ENCODE data around the gene CCDC85A.

CCDC85A gene

DNA sequence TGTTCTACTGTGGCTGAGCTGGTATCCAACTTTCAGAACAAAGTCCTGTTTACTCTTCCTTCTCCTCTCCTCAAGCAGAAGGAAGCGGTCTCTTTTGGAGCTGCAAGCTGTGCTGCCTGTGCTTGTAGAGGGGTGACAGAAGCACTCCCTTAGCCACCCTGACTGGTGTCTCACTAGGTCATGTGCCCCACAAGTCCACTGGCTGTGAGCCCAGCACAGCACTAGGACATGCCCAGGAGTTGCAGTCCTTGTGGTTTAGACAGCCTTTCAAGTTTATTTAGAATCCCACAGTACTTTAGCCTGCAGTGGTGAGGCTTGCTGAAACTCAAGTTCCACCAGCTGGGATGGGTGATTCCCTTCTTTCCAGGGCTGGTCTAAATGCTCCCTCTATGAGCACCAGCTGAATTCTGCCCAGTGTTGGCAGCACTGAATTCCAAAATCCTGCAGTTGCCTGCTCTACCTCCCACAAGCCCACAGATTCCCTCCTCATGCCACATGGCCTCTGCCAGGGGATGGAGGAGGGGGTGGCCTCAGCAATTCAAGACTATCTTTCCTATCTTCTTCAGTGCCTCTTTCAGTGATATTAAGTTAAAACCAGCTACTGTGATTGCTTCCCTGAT, 61.2 kb downstream of the CCDC85A start:
- DNase-seq, result no peak

DNA sequence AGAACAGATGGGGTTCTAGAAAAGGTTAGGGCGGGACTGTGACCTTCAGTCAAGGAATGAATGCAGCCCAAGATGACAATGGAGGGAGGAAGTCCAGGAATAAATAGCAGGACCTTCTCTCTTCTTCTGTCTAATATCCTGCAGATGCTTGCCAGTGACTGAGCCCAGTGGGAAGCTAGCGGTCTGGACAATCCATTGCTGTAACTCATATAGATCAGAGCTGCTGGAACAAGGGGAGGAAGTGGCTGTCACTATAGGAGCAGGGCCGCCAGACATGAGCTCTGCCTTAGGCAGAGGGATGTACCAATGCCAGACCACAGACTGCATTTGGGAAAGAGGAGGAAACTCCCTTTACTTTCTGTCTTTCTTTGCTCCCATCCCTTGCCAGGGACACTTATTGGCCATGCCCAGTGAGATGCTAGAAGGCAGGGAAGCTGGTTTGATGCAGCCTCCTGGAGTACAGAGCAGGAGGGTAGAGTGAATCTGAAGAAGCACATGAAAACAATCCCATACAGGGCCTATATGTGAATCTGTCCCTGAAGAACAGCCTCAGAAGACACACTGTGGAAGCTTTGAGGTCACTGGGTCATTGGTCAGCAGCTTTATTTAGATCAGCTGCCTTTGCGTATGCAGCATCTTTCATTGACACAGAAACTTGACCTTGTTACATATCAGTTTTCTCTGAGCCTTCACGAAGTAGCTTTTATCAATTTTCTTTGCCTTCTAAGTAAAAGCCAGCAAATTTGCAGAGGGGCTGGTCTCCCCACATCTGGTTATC, 65.4 kb downstream of the CCDC85A start:
- DNase-seq, result no peak

DNA sequence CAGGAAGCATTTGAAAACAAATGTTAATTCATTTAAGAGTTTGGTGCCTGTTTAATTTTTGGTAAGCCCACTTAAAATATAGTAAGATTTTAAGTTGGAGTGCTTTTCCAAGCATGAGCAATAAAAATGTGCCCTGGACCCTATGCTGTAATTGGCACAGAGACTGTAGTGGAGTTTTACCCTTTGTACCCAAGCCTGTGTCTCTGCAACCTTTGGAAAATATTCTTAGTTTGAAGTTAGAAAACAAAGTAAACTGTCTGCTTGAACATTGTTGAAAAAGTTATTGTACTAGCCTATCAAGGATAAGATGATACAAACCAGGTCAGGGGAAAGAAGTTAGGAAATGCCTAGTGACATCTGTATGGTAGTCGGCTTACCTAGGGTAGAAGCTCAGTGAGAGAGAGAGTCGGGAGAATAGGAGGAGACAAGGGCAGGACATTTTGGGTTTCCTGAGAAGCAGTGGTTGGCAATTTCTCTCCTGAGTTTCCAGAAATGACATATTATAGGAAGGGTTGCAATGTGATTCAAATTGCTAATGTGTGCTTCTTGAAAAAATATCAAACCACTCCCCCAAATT, 66.5 kb downstream of the CCDC85A start:
- no peak for DNase-seq

DNA sequence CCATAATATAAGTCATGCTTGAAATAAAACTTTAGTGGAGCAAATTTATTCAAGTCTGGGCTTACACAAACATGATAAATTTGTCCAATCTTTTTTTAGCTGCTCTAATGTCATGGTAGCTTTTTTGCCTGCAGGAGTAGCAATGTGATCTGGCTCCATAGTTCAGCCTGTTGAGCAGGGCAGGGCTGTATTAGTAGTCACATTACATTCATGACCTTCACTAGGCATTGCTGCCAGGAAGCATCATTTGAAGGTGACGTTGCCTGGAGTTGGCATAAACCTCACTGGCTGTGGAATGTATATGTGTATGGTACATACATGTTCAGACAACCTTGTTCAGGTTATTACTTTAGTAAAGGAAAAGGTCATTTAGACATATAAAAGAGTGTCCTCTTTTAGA, 76.6 kb downstream of the CCDC85A start:
- no peak for DNase-seq

DNA sequence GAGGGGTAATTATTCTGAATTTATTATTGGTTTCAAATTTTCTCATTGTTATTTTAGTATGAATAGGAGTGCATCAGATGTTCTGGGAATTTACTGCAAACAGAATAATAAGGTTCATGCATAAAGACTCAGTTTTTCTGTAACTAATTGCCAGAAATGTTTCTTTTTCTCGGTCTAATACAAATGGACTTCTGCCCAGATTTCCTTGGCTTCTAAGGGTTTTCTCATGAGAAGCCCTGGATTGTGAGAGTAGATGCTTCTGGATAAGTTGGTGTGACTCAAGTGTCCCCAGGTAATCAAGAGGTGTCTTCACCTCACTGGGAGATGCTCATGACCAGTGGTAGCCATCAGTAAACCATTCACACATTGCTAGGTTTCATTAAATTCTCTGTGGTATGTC, 78.5 kb downstream of the CCDC85A start:
- no peak for DNase-seq

DNA sequence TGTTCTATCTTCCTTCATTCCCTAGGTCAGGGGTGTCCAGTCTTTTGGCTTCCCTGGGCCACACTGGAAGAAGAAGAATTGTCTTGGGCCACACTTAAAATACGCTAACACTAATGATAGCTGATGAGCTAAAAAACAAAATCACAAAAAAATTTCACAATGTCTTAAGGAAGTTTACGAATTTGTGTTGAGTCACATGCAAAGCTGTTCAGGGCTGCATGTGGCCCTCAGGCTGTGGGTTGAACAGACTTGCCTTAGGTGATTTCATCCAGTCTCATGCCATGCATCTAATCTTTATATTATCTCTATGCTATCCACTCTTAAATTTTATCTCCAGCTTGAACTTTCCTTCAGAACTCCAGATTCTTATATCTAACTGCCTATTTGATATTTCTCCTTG, 80.1 kb downstream of the CCDC85A start:
- DNase-seq, result no peak

DNA sequence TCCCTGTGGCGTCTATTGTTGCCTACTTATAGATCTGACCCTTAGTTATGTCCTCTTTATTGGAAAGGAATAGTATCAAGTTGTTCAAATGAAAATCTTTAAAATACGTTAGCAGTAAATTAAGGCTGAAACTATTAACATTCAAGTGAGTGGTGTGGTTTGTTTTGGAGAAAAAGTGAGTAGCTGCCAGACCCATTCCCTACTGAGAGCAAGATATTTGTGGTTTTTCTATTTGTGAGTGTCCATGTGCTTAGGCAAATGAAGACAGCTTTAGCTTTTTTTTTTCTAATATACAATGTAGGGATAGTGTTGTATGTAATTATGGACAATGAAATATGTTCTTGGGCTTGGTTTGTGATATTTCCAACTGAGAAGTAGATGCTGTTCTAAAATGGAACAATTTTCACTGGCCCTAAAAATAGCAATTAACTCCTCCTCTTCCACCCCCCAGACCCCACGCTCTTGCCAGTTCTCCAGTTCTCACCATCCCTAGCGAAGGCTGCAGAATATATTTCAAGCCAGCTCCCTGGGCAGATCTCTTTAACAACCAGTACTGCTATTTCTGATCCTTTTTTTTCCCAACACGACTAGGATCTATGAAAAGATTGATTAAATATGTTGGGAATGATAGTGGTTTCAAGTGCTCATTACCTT, 83.1 kb downstream of the CCDC85A start:
- DNase-seq, result no peak

DNA sequence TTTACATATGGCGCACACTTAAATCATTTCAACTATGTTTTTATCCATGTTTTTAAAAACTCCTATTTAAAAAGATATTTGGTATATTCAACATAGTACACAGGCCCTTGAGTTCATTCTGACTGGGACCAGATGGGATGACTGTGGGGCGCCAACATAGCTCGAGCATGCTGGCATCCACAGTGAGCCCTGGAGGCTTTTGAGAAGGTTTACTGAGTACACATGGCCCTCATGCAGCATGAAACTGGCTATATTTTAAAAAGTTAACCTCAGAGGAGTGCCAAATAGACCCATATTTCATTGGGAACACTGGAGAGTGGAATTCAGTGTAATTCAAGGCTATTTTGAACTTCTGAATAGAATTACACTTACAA, 83.6 kb downstream of the CCDC85A start:
- DNase-seq, result no peak

DNA sequence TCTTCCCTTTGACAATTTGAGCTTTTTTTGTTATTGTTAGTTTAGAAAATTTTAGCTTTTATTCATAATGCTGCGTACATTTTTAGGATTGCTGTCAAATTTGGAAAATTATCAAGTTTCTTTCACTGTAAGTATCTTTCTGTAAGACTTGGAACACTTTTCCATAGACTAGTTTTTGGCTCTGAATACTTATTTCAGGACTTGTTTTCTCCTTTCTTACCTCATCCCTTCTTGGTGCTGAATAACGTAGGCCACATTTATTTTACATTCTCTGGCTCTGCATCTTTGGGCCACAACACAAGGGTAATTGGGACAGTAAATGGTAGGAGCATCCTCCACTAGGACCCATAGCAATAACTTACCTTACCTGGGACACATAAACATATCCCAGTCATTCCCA, 85.1 kb downstream of the CCDC85A start:
- no peak for DNase-seq

DNA sequence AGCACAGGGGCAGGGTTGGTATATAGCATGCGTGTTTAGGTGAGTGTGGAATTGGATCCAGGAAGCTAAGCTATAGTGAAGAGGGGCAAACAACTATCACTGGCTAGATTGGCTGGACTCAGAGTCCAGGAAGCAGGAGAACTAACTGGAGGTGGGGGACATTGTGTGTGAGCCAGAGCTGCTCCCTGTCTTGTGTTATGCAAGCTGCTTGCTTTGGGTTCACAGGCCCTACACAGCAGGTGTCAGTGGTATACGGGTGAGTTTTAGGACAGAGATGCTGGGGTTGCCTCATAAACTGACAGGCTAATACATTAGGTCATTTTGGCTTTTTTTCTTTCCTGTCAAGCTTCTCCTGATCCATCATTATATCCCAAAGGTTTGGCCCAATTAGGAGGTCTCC, 87.5 kb downstream of the CCDC85A start:
- no peak for DNase-seq

DNA sequence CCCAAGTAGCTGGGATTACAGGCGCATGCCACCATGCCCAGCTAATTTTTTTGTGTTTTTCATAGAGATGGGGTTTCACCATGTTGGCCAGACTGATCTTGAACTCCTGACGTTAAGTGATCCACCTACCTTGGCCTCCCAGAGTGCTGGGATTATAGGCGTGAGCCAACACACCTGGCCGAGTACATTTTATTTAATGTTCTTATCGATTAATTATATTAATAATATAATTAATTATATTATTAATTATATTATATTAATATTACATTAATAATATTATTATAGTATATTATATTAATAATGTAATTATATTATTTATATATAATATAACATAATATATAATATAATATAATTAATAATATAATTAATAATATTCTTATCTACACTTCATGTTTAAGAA, 101.4 kb downstream of the CCDC85A start:
- DNase-seq, result no peak

DNA sequence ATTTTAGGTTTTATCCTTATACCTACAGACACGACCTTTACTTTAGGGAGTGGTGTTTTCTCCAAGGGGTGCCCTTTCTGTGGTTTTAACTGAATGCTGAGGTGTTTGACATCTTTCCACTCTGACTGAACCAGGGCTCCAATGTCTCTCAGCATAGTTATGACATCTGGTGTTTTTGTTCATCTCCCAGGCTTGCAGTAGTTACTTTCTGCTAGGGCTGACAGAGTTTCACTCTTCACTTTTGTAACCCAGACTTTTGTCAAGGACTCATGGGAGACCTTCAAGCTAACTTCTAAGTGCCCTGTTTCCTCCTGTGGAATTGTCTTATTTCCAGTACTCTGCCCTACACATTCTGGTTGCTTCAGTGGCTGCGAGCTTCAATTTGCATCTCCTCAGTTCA, 103.1 kb downstream of the CCDC85A start:
- no peak for DNase-seq

DNA sequence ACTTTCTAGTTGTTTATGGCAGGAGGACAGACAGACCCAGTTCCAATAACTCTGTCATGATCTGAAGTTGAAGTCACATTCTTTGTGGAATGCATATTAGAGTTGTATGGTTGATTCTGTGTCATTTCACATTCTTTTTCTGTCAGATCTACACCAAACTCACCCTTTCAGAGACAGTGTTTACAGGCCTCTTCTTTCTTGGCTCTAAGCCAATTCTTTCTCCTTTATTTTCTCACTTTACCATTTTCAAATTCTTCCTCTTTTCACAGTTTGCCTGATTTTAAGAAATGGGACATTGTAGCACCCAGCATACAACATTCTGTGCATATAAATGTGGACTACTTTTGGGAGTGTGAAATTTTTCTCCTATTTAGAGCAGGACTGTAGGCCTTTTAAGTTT, 103.7 kb downstream of the CCDC85A start:
- no peak for DNase-seq

DNA sequence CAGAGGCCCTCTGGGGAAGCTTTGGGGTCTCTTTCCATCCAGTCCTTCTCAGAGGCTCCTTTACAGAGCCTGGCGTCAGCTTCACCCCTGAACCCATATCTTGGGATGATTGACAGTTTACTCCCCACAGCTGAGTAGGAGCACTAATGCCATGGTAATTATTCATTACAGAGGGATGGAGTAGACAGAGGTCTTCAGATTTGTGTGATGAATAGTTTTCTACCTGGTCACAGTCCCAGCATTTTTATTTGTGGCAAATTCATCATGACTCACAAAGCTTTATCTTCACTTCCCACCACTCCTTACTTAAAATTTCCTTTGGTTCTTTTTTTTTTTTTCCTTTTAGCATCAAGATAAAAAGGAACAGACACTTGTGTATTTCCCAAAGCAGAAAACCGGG, 104.2 kb downstream of the CCDC85A start:
- DNase-seq, result no peak

DNA sequence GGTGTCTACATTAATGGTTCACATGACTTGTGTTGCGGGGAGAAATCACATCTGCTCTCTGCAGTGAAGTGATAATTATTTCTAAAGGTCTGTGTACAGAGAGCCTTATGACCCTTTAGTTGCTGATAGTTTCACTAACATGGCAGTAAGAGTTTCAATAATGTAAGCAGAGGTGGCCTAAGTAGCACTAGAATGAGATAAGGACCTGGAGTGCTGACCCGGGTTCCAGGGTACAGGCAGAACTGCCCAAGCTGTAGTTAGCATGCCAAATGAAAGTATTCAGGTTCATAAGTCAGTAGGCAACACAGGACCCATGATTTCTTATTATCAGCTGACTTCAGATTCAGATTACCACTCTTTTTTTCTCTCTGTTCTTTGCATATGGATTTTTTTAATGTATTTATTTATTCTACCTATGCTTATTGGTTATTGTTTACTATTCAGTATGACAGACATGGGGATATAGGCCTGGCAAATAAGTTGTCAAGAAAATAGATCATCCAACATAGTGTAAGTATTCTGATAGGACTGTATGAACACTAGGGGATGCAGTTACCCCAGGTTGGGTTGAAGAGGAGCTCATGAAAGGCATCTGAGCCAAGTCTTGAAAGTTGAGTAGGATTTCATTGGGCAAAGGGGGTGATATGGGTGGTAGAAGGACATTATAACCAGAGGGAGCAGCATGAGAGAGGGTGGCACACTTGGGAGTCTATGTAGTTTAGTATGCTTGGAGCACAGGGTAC, 105.2 kb downstream of the CCDC85A start:
- no peak for DNase-seq

DNA sequence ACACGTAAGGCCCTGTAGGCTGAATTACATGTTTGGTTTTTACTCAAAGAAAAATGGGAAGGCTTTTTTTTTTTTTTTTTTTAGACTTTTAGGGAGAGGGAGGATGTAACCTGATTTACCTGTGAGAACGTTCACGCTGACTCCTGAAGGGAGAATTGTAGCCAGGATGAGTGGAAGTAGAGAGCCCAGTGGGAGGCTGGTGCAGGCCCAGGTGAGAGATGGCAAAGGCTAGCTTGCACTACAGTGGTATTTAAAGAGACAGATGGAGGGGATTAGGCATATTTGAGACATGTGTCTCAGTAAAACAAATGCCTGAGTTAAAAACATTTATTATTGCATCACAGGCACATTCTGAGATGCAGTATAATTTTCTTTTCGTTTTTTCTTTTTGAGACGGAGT, 107.9 kb downstream of the CCDC85A start:
- no peak for DNase-seq

DNA sequence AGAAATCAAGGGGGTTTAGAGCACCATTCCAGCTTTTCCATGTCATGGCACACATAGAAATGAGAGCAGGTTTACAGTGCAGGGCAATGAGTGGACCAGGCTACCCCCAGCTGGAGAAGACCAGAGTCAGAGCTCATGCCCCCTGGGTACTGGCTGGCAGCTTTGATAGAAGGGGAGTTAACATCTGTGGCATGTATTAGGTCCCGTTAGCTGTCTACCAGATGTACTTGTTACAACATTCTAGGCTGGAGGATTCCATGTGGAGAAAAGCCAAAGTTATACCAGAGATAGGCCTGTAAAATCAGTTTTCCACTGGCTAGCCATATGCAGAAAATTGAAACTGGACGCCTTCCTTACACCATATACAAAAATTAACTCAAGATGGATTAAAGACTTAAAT, 109.2 kb downstream of the CCDC85A start:
- no peak for DNase-seq

DNA sequence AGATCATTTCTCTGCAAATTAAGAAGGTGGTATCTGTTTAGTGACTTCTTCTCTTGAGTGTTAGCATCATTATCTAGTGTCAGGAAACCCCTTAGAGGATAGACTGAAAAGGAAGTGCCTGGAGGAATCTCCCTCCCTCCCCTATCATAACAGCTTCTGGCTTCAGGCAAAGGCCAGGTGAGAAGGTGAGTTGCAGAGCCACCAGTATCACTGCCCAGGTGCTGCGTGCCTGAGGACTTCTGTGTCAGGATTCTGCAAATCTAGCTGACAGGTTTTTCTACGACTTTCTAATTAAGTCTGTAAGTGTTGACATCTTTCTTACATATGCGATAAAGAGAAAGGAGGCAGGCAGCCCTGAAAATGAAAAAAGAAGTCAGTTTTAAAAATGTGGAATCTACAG, 111.9 kb downstream of the CCDC85A start:
- DNase-seq, result no peak

DNA sequence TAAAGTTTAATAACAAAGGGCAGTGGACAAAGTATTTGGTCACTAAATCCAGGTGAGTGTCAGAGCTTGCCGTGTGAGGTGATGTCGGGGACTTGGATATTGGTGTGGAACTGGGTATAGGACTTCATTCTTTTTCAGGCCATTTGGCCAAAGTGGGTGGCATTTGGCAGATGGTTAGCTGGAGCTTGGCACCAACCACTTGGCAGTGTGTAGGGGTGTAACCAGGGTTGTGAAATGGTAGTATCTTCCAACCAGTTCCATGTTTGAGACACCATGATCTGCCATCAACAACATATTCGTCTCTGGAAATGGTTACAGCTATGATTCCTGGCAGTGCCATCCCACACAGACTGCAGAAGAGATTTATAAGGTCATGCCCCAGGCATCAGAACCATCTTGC, 113.9 kb downstream of the CCDC85A start:
- DNase-seq, result no peak

DNA sequence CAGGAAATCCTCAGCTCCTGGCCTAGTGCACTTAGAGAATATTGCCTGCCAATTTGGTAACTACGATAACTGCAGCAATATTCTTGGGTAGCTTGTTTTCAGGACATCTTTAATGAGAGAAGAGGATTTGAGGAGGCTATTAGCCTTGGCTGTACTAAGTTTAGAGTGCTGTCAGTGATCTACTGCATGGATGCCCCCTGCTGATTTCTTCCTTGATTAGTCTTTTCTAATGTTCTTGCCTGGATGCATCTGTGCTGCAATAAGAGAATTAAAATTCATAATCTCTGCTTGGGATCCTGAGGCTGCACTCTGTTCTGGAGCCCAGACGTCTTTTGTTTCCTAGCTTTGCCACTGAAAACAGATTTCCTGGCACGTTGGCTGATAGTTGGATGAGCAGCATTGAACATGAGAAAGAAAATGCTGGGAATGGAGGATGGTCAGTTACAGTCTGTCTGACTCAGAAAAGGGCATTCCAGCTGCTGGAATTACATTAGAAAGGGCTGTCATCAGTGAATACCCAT, 115.4 kb downstream of the CCDC85A start:
- no peak for DNase-seq

DNA sequence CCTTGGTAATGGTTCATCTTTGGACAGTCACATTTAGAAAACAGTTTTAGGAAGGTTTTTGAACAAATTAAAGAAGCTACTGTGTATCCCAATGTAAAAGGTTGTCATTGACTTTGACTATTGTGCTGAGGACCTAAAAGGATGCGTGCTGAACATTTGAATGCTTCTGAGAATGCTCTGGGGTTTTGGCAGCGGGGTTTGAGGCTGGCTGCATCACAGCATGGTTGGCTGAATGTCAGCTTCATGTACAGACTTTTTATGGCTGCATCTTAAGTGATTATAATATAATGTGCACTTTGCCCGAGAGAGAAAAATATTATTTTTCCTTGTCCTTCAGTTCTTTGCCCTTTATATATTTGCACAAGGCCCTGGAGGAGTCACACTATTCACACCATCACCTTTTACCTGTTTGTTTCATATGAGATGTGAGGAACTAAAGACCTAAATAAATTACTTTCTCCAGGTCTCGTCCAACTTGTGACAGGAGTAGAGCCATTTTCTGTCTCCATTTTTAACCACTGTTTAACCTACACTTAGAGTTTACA, 125.9 kb downstream of the CCDC85A start:
- no peak for DNase-seq

DNA sequence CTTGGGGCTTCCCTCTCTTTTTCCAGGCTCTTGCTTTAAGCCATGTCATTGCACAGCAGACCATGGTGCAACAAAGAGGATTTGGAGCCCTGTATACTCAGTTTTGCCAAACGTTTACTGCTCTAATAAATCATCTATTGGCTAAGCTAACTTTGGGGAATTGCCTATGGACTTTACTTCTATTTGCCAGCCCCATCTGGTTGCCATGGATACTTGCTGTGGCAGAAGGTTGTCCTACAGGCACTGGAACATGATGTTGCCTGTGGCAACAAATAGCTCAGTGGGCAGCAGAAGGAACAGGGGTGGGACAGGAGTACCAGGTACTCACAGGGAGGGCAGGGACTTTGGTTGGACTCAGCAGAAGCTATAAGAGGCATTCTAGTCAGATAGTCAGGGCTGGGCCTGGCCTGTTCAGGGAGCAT, 129.7 kb downstream of the CCDC85A start:
- DNase-seq, result no peak

DNA sequence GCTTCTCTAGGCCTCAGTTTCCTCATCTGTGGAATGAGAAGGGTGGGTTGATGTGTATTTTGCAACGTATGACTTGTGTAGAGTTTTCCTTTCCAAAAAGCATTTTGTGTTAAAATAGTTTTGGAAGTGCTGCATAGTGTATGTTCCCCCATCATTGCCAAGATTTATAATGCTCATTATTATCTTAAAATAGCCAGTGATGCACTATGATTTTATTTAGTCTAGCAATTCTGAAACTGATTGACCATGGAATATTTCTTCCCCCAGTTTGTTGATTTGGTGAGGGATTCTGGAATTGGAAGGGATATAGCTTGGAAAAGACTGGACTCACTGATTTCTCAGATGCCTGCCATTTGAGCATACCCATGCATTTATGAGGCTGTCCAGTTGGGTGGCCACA, 130.6 kb downstream of the CCDC85A start:
- DNase-seq, result no peak

All from NCI-H2107 (cell line).